ENCODE data around the gene AGXT. TPM values are rescaled to one million over a fixed set of nuclear protein-coding genes. Genes with fewer than 3 reads are reported as not detected.

AGXT gene
- total RNA-seq: not detected
- long read RNA-seq: 0 reads

GRCh38 chr2:240868286-240869108 lies at the start of gene AGXT:
Gene AGXT, plus strand, starts transcription at chr2:240868824. Its CDS starts 42 bp downstream, at chr2:240868866.
- no peak within 1 kb of the TSS for H3K27ac ChIP-seq
- no peaks in the 10 kb centered on the region for H3K36me3 ChIP-seq
- H3K4me3 ChIP-seq: no peak within 1 kb of the TSS
- no peaks in the 10 kb centered on the region for H3K27me3 ChIP-seq
- ATAC-seq (no peak), DNase-seq (no peak)
- no peaks in the 10 kb centered on the region for H3K4me1 ChIP-seq
- H3K9me3 ChIP-seq: no peaks in the 10 kb centered on the region
- intact Hi-C loops (cut with DNase I): no loop called here
- TF ChIP-seq, protein P1, sequence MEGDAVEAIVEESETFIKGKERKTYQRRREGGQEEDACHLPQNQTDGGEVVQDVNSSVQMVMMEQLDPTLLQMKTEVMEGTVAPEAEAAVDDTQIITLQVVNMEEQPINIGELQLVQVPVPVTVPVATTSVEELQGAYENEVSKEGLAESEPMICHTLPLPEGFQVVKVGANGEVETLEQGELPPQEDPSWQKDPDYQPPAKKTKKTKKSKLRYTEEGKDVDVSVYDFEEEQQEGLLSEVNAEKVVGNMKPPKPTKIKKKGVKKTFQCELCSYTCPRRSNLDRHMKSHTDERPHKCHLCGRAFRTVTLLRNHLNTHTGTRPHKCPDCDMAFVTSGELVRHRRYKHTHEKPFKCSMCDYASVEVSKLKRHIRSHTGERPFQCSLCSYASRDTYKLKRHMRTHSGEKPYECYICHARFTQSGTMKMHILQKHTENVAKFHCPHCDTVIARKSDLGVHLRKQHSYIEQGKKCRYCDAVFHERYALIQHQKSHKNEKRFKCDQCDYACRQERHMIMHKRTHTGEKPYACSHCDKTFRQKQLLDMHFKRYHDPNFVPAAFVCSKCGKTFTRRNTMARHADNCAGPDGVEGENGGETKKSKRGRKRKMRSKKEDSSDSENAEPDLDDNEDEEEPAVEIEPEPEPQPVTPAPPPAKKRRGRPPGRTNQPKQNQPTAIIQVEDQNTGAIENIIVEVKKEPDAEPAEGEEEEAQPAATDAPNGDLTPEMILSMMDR (IDR thresholded peaks at IDR 0.05): no peak

- intact Hi-C loops (cut with DNase I): no loop called here
- Histone ChIP-seq H3K27ac (no peak overlapping the region), H3K4me3 (no peak overlapping the region), H3K9me3 (no peaks in the 10 kb centered on the region), H3K4me1 (peaks cover 5% of the 10 kb centered on the region), H3K36me3 (no peaks in the 10 kb centered on the region), H3K27me3 (peaks cover 69% of the 10 kb centered on the region)
- DNase-seq (no peak), ATAC-seq (no peak)
- TF ChIP-seq, protein P1 (IDR thresholded peaks at IDR 0.05): no peak
Measured at GRCh38 chr2:240819126-240819857, 49.3 kb upstream of the AGXT start.

GRCh38 chr2:240819858-240820606 lies 48.6 kb upstream of the AGXT start, which contains the start of gene KIF1A:
Gene KIF1A, minus strand, starts transcription at chr2:240820219. Its CDS starts 22,467 bp downstream, at chr2:240797752.
- intact Hi-C loops (cut with DNase I): no loop called here
- peaks cover 74% of the 10 kb centered on the region for H3K27me3 ChIP-seq
- TF ChIP-seq, protein P1 (IDR thresholded peaks at IDR 0.05): no peak
- peaks cover 5% of the 10 kb centered on the region for H3K4me1 ChIP-seq
- ATAC-seq (no peak), DNase-seq (no peak)
- H3K4me3 ChIP-seq: no peak within 1 kb of the TSS
- no peaks in the 10 kb centered on the region for H3K9me3 ChIP-seq
- H3K27ac ChIP-seq: no peak within 1 kb of the TSS
- no peaks in the 10 kb centered on the region for H3K36me3 ChIP-seq

- Histone ChIP-seq H3K4me1 (peaks cover 5% of the 10 kb centered on the region), H3K36me3 (no peaks in the 10 kb centered on the region), H3K4me3 (no peak overlapping the region), H3K27ac (no peak overlapping the region), H3K27me3 (peaks cover 79% of the 10 kb centered on the region), H3K9me3 (no peaks in the 10 kb centered on the region)
- DNase-seq (no peak), ATAC-seq (no peak)
- TF ChIP-seq, protein P1 (IDR thresholded peaks at IDR 0.05): no peak
- intact Hi-C loops (cut with DNase I): no loop called here
Measured at GRCh38 chr2:240820607-240821428, 47.8 kb upstream of the AGXT start.

GRCh38 chr2:240821429-240821778 lies 47.2 kb upstream of the AGXT start:
- no peaks in the 10 kb centered on the region for H3K9me3 ChIP-seq
- ATAC-seq: no peak
- no peak for DNase-seq
- no peaks in the 10 kb centered on the region for H3K36me3 ChIP-seq
- intact Hi-C loops (cut with DNase I): no loop called here
- TF ChIP-seq, protein P1 (IDR thresholded peaks at IDR 0.05): no peak
- H3K27ac ChIP-seq: no peak overlapping the region
- peaks cover 82% of the 10 kb centered on the region for H3K27me3 ChIP-seq
- H3K4me1 ChIP-seq: peaks cover 5% of the 10 kb centered on the region
- H3K4me3 ChIP-seq: no peak overlapping the region
